ENCODE measurements around the gene EARS2. TPM values are rescaled to one million over a fixed set of nuclear protein-coding genes. Genes with fewer than 3 reads are reported as not detected.

Gene EARS2
- total and polyA plus RNA-seq, 2 of the 8 experiments (the other 6 are each of a cell fraction or from before 2014, with no cell fraction given), result 47.8 to 111 TPM

DNA sequence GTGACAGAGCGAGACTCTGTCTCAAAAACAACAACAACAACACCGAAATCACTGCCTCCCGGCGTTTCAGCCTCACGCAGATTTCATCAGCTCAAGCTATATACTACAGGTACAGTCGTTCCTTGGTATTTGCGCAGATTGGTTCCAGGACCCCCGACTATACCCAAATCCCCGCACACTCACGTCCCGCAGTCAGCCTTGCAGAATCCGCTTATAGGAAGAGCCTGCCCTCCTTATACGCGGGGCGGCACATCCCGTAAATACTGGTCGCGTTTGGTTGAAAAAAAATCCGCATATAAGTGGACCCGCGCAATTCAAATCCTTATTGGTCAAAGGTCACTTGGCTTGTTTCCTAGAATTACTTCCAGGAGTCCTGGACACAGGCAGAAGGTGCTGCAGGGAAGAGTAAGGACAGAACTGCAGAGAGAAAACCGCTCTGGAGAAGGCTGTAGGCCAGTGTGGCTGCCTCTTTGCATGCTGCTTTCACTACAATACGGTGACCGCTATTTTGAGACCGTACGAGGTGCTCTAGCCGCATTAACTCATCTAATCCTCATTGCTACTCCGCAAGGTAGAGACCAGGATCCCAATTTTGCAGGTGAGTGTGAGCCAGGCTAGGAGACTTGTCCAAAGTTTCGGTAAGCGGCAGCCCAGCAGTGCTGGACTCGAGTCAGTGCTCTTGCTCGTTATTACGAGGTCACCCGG is 38.2 kb upstream of the EARS2 start:
- peak overlapping the region; percentile 52 for H4K91ac ChIP-seq (replicated peaks; ENCODE audit: insufficient read length, low read length)
- H2BK5ac ChIP-seq (ENCODE audit: low read depth, low read length), result peak overlapping the region; percentile 3; the same call in 1 of the 2 replicates
- no peak for TF ChIP-seq POLR2AphosphoS5 (IDR thresholded peaks at IDR 0.05; ENCODE audit: low read depth, low read length)
- no peak for TF ChIP-seq HDAC2 (IDR thresholded peaks at IDR 0.05; ENCODE audit: borderline replicate concordance in 1 of 2, low read depth in 2 of 2, low read length in 2 of 2)
- TF ChIP-seq, protein P1, sequence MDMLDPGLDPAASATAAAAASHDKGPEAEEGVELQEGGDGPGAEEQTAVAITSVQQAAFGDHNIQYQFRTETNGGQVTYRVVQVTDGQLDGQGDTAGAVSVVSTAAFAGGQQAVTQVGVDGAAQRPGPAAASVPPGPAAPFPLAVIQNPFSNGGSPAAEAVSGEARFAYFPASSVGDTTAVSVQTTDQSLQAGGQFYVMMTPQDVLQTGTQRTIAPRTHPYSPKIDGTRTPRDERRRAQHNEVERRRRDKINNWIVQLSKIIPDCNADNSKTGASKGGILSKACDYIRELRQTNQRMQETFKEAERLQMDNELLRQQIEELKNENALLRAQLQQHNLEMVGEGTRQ (IDR thresholded peaks at IDR 0.05; ENCODE audit: low read length), result no peak
- TF ChIP-seq JUN (IDR thresholded peaks at IDR 0.05; ENCODE audit: low read depth, low read length), result no peak
- no peak for TF ChIP-seq SIRT6 (IDR thresholded peaks at IDR 0.05; ENCODE audit: low read length)
- no peak for TF ChIP-seq TEAD4 (IDR thresholded peaks at IDR 0.05; ENCODE audit: low read depth, low read length)
- no peak for TF ChIP-seq RFX5 (IDR thresholded peaks at IDR 0.05; ENCODE audit: borderline replicate concordance, low read depth, low read length)
- TF ChIP-seq CHD1 (IDR thresholded peaks at IDR 0.05; ENCODE audit: low read depth, low read length), result no peak
- TF ChIP-seq RXRA (IDR thresholded peaks at IDR 0.05; ENCODE audit: insufficient read depth, low read depth, low read length), result no peak
- TF ChIP-seq GABPA (IDR thresholded peaks at IDR 0.05; ENCODE audit: borderline replicate concordance, insufficient read depth, low read length), result no peak
- TF ChIP-seq HDAC6 (IDR thresholded peaks at IDR 0.05; ENCODE audit: low read depth, low read length), result no peak
- no peak overlapping the region for H2AK5ac ChIP-seq (ENCODE audit: low read depth, low read length)
- H2BK20ac ChIP-seq (ENCODE audit: low read length), result no peak overlapping the region
- H3K79me2 ChIP-seq (ENCODE audit: control insufficient read depth in 1 of 2, insufficient read depth in 2 of 2, low read length in 2 of 2), result peaks cover 34 to 54% of the 10 kb centered on the region in 2 experiments
- peaks cover 9% of the 10 kb centered on the region for H3K79me1 ChIP-seq (ENCODE audit: low read depth, low read length)
- WGBS, 2 experiments (ENCODE audit: extremely low coverage in 1 of 2, insufficient coverage in 1 of 2, insufficient read length in 1 of 2, insufficient replicate concordance in 2 of 2, low coverage in 1 of 2, low lambda C conversion rate in 2 of 2, missing lambda C conversion rate in 1 of 2), result 25% methylated on average over 32 of the region's 34 CpGs; no CpG with 5 or more reads in 1 of the 2 experiments
- peak overlapping the region; percentile 25; the same call in 1 of the 2 replicates for H2AFZ ChIP-seq (ENCODE audit: low read length)
- no peak for DNase-seq (ENCODE audit: low read depth in 1 of 2, low spot score in 2 of 2)
- no peaks in the 10 kb centered on the region for H3K9me3 ChIP-seq (ENCODE audit: insufficient read depth in 2 of 2, low read depth in 1 of 2, low read length in 1 of 2)
- no peaks in the 10 kb centered on the region for H3K27me3 ChIP-seq (replicated peaks in 1 of 4; ENCODE audit: control insufficient read depth in 3 of 4, extremely low read depth in 1 of 4, insufficient read depth in 3 of 4, low read length in 3 of 4)
- H4K5ac ChIP-seq (ENCODE audit: insufficient read length, low read depth, low read length), result peak overlapping the region; percentile 29
- no peak overlapping the region for H3K14ac ChIP-seq (ENCODE audit: insufficient read length)
- H3K4me1 ChIP-seq (replicated peaks in 1 of 4; ENCODE audit: control insufficient read depth in 3 of 4, insufficient read depth in 4 of 4, low read length in 3 of 4), result peaks cover 2 to 9% (median 4%) of the 10 kb centered on the region in 4 experiments; a peak in 4 of 7 replicates
- H3K18ac ChIP-seq (ENCODE audit: extremely low read depth, low read length), result no peak overlapping the region
- no peak overlapping the region for H3K23ac ChIP-seq (ENCODE audit: insufficient read length)
- POLR2A ChIA-PET (ENCODE audit: partially characterized antibody), result interaction anchor here (1.1 to 4.3 kb wide), 3 partner anchors 14 to 84 kb away, joined by 4 to 19 read pairs (median 7); partner anchors contain the start of genes EARS2 and UBFD1
- peaks cover 3 to 4% of the 10 kb centered on the region in 2 experiments for H4K20me1 ChIP-seq (replicated peaks in 1 of 2; ENCODE audit: control insufficient read depth in 1 of 2, insufficient read depth in 2 of 2, low read length in 2 of 2)
- H3K4ac ChIP-seq (replicated peaks; ENCODE audit: insufficient read length, low read depth, low read length), result no peak overlapping the region
- no peak for FAIRE-seq
- no peak overlapping the region for H2BK15ac ChIP-seq (ENCODE audit: low read length)
- no peak overlapping the region for H3K56ac ChIP-seq (replicated peaks; ENCODE audit: insufficient read length, low read depth, low read length)
- peak overlapping the region; percentile 89 to 95 (median 91) for H3K9ac ChIP-seq (replicated peaks in 1 of 4; ENCODE audit: extremely low read depth in 1 of 4, low read depth in 3 of 4, low read length in 3 of 4)
- no peak overlapping the region; the same call in 1 of the 2 replicates for H2BK12ac ChIP-seq (ENCODE audit: low read depth, low read length)
- H3K23me2 ChIP-seq (ENCODE audit: low read depth, low read length), result peaks cover 6% of the 10 kb centered on the region
- peak overlapping the region; percentile 94 for H4K8ac ChIP-seq (ENCODE audit: extremely low read depth, insufficient read depth, low read length)
- H3K27ac ChIP-seq (ENCODE audit: low read depth, low read length), result peak overlapping the region; percentile 65
- no peak overlapping the region for H2BK120ac ChIP-seq (replicated peaks; ENCODE audit: low read depth, low read length)
- H3K36me3 ChIP-seq (ENCODE audit: control insufficient read depth in 2 of 4, insufficient read depth in 4 of 4, low read length in 3 of 4), result peaks cover 12 to 29% (median 23%) of the 10 kb centered on the region in 4 experiments
- peak overlapping the region; percentile 86 to 99 (median 99) for H3K4me3 ChIP-seq (ENCODE audit: extremely low read depth in 1 of 4, insufficient read depth in 2 of 4, low read depth in 3 of 4, low read length in 4 of 4)
- H3K4me2 ChIP-seq (ENCODE audit: insufficient read depth in 1 of 2, low read depth in 2 of 2, low read length in 2 of 2), result peak overlapping the region; percentile 86 to 96
- CTCF ChIA-PET (ENCODE audit: partially characterized antibody), result interaction anchor here (0.6 to 1.9 kb wide), 5 partner anchors 10 to 160 kb away, joined by 3 to 6 read pairs (median 4); no protein-coding TSS in a partner anchor
